AG09309 (cell line): ENCODE data around the gene APBB1IP.

Source experiments
- DNase-seq: peaks from one replicate; pipeline ENCODE4 v3.0.0-alpha.2; 2010; ENCODE audit warnings: low read depth
- H3K4me3 ChIP-seq: 2 replicates; pipeline ENCODE4 v1.5.1; 2011; ENCODE audit warnings: mild to moderate bottlenecking, low read depth, low read length, moderate library complexity; ENCODE audit not compliant: control insufficient read depth
- TF ChIP-seq, protein P1 (sequence below): IDR thresholded peaks from 2 replicates; pipeline ENCODE4 v1.5.1; 2011; ENCODE audit warnings: mild to moderate bottlenecking, low read depth, low read length, inconsistent platforms; ENCODE audit not compliant: insufficient read depth, control insufficient read depth; ENCODE audit errors: missing control alignments

Gene APBB1IP

DNA sequence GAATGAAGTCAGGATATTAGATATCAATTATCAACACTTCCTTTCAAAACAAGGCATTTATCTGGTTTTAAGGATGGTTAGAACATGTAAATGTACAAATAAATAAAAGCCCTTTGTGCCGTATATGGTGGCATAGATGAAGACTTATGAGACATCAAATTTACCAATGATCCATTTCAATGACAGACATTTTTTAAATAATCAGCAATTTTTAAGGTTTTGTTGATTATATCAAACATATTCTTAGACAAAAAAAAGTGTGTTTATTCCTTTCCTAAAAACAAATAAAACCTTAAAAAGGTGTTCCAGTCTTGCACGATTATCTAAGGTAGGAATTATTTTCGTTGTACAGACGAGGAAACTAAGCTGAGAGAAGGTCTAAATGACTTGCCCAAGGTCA is 13.8 kb downstream of the APBB1IP start:
- H3K4me3 ChIP-seq: no peak overlapping the region
- DNase-seq: no peak
- TF ChIP-seq, protein P1, sequence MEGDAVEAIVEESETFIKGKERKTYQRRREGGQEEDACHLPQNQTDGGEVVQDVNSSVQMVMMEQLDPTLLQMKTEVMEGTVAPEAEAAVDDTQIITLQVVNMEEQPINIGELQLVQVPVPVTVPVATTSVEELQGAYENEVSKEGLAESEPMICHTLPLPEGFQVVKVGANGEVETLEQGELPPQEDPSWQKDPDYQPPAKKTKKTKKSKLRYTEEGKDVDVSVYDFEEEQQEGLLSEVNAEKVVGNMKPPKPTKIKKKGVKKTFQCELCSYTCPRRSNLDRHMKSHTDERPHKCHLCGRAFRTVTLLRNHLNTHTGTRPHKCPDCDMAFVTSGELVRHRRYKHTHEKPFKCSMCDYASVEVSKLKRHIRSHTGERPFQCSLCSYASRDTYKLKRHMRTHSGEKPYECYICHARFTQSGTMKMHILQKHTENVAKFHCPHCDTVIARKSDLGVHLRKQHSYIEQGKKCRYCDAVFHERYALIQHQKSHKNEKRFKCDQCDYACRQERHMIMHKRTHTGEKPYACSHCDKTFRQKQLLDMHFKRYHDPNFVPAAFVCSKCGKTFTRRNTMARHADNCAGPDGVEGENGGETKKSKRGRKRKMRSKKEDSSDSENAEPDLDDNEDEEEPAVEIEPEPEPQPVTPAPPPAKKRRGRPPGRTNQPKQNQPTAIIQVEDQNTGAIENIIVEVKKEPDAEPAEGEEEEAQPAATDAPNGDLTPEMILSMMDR: no peak

DNA sequence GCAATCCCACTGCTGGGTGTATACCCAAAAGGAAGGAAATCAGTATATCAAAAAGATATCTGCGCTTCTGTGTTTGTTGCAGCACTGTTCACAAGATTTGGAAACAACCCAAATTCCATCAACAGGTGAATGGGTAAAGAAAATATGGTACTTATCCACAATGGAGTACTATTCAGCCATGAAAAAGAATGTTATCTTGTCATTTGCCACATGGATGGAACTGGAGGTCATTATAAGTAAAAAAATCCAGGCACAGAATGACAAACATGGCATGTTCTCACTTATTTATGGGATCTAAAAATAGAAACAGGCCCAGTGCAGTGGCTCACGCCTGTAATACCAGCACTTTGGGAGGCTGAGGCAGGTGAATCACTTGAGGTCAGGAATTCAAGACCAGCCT is 15.7 kb downstream of the APBB1IP start:
- TF ChIP-seq, protein P1: no peak
- DNase-seq: no peak
- H3K4me3 ChIP-seq: no peak overlapping the region

DNA sequence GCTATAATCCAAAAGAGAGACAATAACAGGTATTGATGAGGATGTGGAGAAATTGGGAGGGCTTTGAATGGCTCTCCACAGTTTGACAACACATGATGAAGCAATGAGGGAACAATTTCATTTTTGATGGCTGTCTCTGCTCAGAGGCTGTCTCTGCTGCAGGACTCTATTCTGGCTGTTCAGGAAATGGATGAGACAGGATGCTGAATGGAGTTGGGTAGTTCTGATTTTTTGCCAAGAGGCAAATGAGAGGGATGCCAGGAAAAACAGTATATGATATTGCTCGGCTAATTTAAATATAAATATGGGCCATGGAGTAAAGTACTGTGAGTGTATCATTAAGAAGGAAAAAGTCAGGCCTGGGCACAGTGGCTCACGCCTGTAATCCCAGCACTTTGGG is 16.8 kb downstream of the APBB1IP start:
- no peak overlapping the region for H3K4me3 ChIP-seq
- TF ChIP-seq, protein P1: no peak
- no peak for DNase-seq

DNA sequence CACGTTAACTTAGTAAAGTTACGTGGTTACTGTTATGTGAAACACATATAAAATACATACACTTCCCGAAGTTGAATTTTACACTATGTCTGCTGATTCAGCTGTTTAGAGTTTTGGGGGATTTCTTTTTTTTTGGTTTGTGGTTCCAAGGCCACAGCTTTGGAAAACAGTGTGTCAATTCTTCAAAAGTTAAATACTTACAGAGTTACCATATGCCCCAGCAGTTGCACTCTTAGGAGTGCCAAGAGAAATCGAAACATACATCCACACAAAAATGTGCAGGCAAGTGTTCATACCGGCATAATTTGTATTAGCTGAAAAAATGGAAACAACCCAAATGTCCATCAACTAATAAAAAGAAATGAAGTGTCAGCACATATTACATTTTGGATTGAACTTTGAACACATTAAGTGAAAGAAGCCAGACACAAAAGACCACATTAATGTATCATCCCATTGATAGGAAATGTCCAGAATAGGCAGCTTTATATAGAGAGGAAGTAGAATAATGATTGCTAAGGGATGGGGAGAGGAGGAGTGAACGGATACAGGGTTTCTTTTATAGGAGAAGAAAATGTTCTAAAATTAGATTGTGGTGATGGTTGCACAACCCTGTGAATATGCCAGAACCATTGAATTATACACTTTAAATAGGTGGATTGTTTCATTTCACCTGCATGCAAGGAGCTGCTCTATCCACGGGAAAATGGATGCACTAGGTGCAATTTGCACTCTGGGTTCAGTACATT is 17.6 kb downstream of the APBB1IP start:
- DNase-seq: no peak
- H3K4me3 ChIP-seq: no peak overlapping the region
- TF ChIP-seq, protein P1: no peak

DNA sequence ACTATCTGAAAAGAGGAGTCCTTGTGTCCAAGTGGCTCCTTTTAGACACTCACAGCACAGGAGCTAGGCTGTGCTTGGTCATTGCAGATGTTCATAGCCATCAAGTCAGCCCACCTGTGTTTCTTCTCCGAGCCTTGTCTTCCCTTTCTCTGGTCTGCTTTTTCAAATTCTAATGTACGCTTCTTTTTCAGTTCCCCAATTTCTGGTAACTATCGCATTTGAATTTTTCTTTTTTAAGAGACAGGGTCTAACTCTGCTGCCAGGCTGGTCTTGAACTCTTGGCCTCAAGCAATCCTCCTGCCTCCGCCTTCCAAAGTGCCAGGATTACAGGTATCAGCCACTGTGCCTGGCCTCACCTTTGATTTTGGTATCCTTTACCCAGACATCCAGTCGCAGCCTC is 18.9 kb downstream of the APBB1IP start:
- no peak for DNase-seq
- TF ChIP-seq, protein P1: no peak
- no peak overlapping the region for H3K4me3 ChIP-seq

DNA sequence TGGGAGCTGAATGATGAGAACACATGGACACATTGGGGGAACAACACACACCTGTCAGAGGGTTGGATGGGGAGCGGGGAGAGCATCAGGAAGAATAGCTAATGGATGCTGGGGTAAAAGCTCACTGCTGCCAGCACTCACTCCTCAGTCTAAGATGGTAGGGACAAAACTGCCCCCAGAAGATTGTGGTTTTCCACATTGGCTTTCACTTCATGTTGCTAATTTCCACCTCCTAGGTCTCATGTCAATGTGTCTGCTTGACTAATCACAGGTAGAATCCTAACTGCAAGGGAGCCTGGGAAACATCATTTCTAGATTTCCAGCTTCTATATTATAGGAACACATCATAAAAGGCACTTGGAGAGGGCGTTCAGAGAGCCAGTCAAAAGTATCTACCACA is 22.6 kb downstream of the APBB1IP start:
- H3K4me3 ChIP-seq: no peak overlapping the region
- no peak for DNase-seq
- TF ChIP-seq, protein P1: no peak

DNA sequence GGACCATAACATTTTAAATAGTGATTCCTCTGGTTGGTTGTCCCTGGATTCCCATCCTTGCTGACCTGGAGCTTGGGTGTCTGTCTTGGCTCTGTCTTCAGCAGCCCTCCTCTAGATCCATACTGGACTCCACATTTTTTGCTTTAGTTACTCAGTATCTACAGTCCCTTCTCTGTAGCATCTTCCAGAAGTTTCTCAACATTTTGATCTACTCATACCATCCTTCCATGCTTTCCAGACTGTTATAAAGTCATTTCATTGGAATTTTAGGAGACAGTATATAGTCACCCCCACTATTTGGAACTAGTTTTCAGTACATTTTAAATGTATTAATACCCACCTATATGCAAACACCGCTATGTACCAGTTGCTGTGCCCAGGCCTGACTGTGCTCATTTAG is 25.8 kb downstream of the APBB1IP start:
- DNase-seq: no peak
- TF ChIP-seq, protein P1: no peak

More for the DNA sequence above, 25.8 kb downstream of the APBB1IP start:
- H3K4me3 ChIP-seq: no peak overlapping the region
